Stimulated activated CD8-positive, alpha-beta memory T cell treated with anti-CD3 and anti-CD28 coated beads, Interleukin-15, amount 100 ng/mL, for 24 hours (primary cell): ENCODE data around the gene SPDYE16.
"Not testable (repeated sequence)": the region's sequence is repeated elsewhere in the genome, so short reads cannot be mapped to it uniquely, and the experiment has no call there.

Experiments
- DNase-seq: peaks from one replicate; pipeline ENCODE4 v3.0.0-alpha.2; 2020; ENCODE audit warnings: low read depth

The SPDYE16 gene

GRCh38 chr7:76543197-76543596 is at the start of gene SPDYE16:
Gene SPDYE16 (minus strand): TSS chr7:76543297. CDS start chr7:76541459, 1,838 bp downstream.
- DNase-seq: not testable (repeated sequence)

GRCh38 chr7:76592694-76593093 is 49.6 kb upstream of the SPDYE16 start:
- DNase-seq: not testable (repeated sequence)

- not testable (repeated sequence) for DNase-seq
Measured at GRCh38 chr7:76591602-76592304, 48.7 kb upstream of the SPDYE16 start.

- DNase-seq: not testable (repeated sequence)
Measured at GRCh38 chr7:76591033-76591432, 47.9 kb upstream of the SPDYE16 start.

- DNase-seq: not testable (repeated sequence)
Measured at GRCh38 chr7:76588586-76588985, 45.5 kb upstream of the SPDYE16 start.

GRCh38 chr7:76586585-76587315 is 43.7 kb upstream of the SPDYE16 start:
- DNase-seq: not testable (repeated sequence)

- DNase-seq: not testable (repeated sequence)
Measured at GRCh38 chr7:76583636-76584281, 40.7 kb upstream of the SPDYE16 start.

- DNase-seq: not testable (repeated sequence)
Measured at GRCh38 chr7:76582848-76583631, 39.9 kb upstream of the SPDYE16 start.

- DNase-seq: not testable (repeated sequence)
Measured at GRCh38 chr7:76575919-76576655, 33.0 kb upstream of the SPDYE16 start.

- DNase-seq: not testable (repeated sequence)
Measured at GRCh38 chr7:76575431-76575830, 32.3 kb upstream of the SPDYE16 start.

GRCh38 chr7:76572296-76572695 is 29.2 kb upstream of the SPDYE16 start:
- DNase-seq: not testable (repeated sequence)

GRCh38 chr7:76570324-76570775 is 27.3 kb upstream of the SPDYE16 start:
- not testable (repeated sequence) for DNase-seq

- DNase-seq: not testable (repeated sequence)
Measured at GRCh38 chr7:76568742-76569141, 25.6 kb upstream of the SPDYE16 start.

GRCh38 chr7:76567753-76568152 is 24.7 kb upstream of the SPDYE16 start:
- DNase-seq: not testable (repeated sequence)

- not testable (repeated sequence) for DNase-seq
Measured at GRCh38 chr7:76567311-76567710, 24.2 kb upstream of the SPDYE16 start.

- not testable (repeated sequence) for DNase-seq
Measured at GRCh38 chr7:76565001-76565400, 21.9 kb upstream of the SPDYE16 start.

- not testable (repeated sequence) for DNase-seq
Measured at GRCh38 chr7:76561342-76561741, 18.2 kb upstream of the SPDYE16 start.

GRCh38 chr7:76560157-76560556 is 17.1 kb upstream of the SPDYE16 start:
- DNase-seq: not testable (repeated sequence)

- not testable (repeated sequence) for DNase-seq
Measured at GRCh38 chr7:76559685-76560084, 16.6 kb upstream of the SPDYE16 start.

- not testable (repeated sequence) for DNase-seq
Measured at GRCh38 chr7:76551992-76552391, 8.9 kb upstream of the SPDYE16 start.

GRCh38 chr7:76549855-76550248 is 6.8 kb upstream of the SPDYE16 start:
- DNase-seq: not testable (repeated sequence)
